ENCODE data around the gene OPCML.

The OPCML gene

GRCh38 chr11:133172349-133172748 is 360.0 kb downstream of the OPCML start:
- no peak for DNase-seq (ENCODE audit: low read depth)

GRCh38 chr11:133171374-133171773 is 360.9 kb downstream of the OPCML start:
- no peak for DNase-seq (ENCODE audit: low read depth)

- DNase-seq (ENCODE audit: low read depth): no peak
Observed at GRCh38 chr11:133168016-133168415, 364.3 kb downstream of the OPCML start.

GRCh38 chr11:133166662-133167061 is 365.6 kb downstream of the OPCML start:
- no peak for DNase-seq (ENCODE audit: low read depth)

- DNase-seq (ENCODE audit: low read depth): no peak
Observed at GRCh38 chr11:133164986-133165385, 367.3 kb downstream of the OPCML start.

GRCh38 chr11:133163463-133164419 is 368.6 kb downstream of the OPCML start:
- DNase-seq (ENCODE audit: low read depth): no peak

GRCh38 chr11:133162227-133162626 is 370.1 kb downstream of the OPCML start:
- no peak for DNase-seq (ENCODE audit: low read depth)

- no peak for DNase-seq (ENCODE audit: low read depth)
Observed at GRCh38 chr11:133160754-133161153, 371.5 kb downstream of the OPCML start.

GRCh38 chr11:133156986-133157745 is 375.1 kb downstream of the OPCML start:
- DNase-seq (ENCODE audit: low read depth): no peak

- no peak for DNase-seq (ENCODE audit: low read depth)
Observed at GRCh38 chr11:133154781-133155180, 377.5 kb downstream of the OPCML start.

- DNase-seq (ENCODE audit: low read depth): no peak
Observed at GRCh38 chr11:133154076-133154475, 378.2 kb downstream of the OPCML start.

- no peak for DNase-seq (ENCODE audit: low read depth)
Observed at GRCh38 chr11:133153031-133153430, 379.3 kb downstream of the OPCML start.

- DNase-seq (ENCODE audit: low read depth): no peak
Observed at GRCh38 chr11:133149698-133150097, 382.6 kb downstream of the OPCML start.

- no peak for DNase-seq (ENCODE audit: low read depth)
Observed at GRCh38 chr11:133147625-133148024, 384.7 kb downstream of the OPCML start.

- no peak for DNase-seq (ENCODE audit: low read depth)
Observed at GRCh38 chr11:133146697-133147306, 385.5 kb downstream of the OPCML start.

- DNase-seq (ENCODE audit: low read depth): no peak
Observed at GRCh38 chr11:133137939-133138338, 394.4 kb downstream of the OPCML start.

GRCh38 chr11:133137270-133137669 is 395.0 kb downstream of the OPCML start:
- DNase-seq (ENCODE audit: low read depth): no peak

GRCh38 chr11:133136376-133136775 is 395.9 kb downstream of the OPCML start:
- no peak for DNase-seq (ENCODE audit: low read depth)

GRCh38 chr11:133134314-133135173 is 397.8 kb downstream of the OPCML start:
- no peak for DNase-seq (ENCODE audit: low read depth)

- no peak for DNase-seq (ENCODE audit: low read depth)
Observed at GRCh38 chr11:133133606-133134005, 398.7 kb downstream of the OPCML start.

- DNase-seq (ENCODE audit: low read depth): no peak
Observed at GRCh38 chr11:133133050-133133449, 399.3 kb downstream of the OPCML start.

GRCh38 chr11:133127741-133128140 is 404.6 kb downstream of the OPCML start:
- DNase-seq (ENCODE audit: low read depth): no peak
